ENCODE results near the gene METRNL. TPM values are rescaled to one million over a fixed set of nuclear protein-coding genes. Genes with fewer than 3 reads are reported as not detected.

Gene METRNL
- total RNA-seq, 1 donor, result 72.7 TPM

- no peaks in the 10 kb centered on the region for H3K4me1 ChIP-seq (ENCODE audit: insufficient read depth, low read length)
- H3K27me3 ChIP-seq (ENCODE audit: insufficient read depth, low read length), result no peaks in the 10 kb centered on the region
- H3K4me3 ChIP-seq (ENCODE audit: low read length), result no peak overlapping the region
- H3K9me3 ChIP-seq (ENCODE audit: low read depth, low read length), result no peaks in the 10 kb centered on the region
Observed at GRCh38 chr17:83108709-83109108, 29.3 kb downstream of the METRNL start.

DNA sequence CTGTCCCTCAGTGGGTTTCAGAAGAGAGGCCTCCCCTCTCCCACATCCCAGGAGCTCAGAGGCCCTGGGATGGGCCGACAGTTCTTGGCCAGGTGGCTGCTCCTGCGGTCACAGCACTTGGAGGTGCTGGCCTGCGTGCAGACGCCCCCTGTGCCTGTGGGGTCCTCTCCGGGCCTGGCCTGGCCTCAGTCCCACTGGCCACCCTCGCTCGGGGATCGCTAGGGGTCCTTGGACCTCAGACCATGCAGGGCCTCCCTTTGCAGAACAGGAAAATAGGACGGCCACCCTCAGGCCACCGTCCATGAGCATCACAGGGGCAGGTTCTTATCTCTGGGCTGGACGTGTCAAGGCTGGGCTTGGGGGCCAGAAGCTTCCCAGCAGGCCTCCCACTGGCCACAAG lies 30.0 kb downstream of the METRNL start:
- no peaks in the 10 kb centered on the region for H3K27me3 ChIP-seq (ENCODE audit: insufficient read depth, low read length)

GRCh38 chr17:83109793-83110645 lies 30.6 kb downstream of the METRNL start:
- Histone ChIP-seq H3K4me1 (ENCODE audit: insufficient read depth, low read length) (no peaks in the 10 kb centered on the region), H3K9me3 (ENCODE audit: low read depth, low read length) (no peaks in the 10 kb centered on the region), H3K4me3 (ENCODE audit: low read length) (no peak overlapping the region), H3K27me3 (ENCODE audit: insufficient read depth, low read length) (no peaks in the 10 kb centered on the region)

More for the DNA sequence above, 30.0 kb downstream of the METRNL start:
- no peaks in the 10 kb centered on the region for H3K4me1 ChIP-seq (ENCODE audit: insufficient read depth, low read length)
- no peak overlapping the region for H3K4me3 ChIP-seq (ENCODE audit: low read length)
- no peaks in the 10 kb centered on the region for H3K9me3 ChIP-seq (ENCODE audit: low read depth, low read length)

DNA sequence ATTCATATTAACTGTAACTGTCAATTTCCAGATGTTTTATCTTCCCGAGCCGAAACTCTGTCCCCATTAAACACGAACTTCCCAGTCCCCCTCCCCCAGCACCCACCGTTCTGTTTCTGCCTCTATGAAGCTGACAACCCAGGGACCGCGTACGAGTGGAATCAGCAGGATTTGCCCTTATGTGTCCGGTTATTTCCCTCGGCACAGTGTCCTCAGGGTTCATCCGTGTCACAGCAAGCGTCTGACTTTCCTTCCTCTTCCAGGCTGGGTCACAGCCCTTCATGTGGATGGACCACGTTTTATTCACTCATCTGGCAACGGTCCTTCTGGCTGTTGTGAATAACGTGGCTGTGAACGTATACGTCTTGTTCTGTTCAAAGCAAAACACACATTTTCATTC lies 31.3 kb downstream of the METRNL start:
- H3K9me3 ChIP-seq (ENCODE audit: low read depth, low read length), result no peaks in the 10 kb centered on the region
- H3K4me3 ChIP-seq (ENCODE audit: low read length), result no peak overlapping the region
- no peaks in the 10 kb centered on the region for H3K4me1 ChIP-seq (ENCODE audit: insufficient read depth, low read length)
- no peaks in the 10 kb centered on the region for H3K27me3 ChIP-seq (ENCODE audit: insufficient read depth, low read length)

DNA sequence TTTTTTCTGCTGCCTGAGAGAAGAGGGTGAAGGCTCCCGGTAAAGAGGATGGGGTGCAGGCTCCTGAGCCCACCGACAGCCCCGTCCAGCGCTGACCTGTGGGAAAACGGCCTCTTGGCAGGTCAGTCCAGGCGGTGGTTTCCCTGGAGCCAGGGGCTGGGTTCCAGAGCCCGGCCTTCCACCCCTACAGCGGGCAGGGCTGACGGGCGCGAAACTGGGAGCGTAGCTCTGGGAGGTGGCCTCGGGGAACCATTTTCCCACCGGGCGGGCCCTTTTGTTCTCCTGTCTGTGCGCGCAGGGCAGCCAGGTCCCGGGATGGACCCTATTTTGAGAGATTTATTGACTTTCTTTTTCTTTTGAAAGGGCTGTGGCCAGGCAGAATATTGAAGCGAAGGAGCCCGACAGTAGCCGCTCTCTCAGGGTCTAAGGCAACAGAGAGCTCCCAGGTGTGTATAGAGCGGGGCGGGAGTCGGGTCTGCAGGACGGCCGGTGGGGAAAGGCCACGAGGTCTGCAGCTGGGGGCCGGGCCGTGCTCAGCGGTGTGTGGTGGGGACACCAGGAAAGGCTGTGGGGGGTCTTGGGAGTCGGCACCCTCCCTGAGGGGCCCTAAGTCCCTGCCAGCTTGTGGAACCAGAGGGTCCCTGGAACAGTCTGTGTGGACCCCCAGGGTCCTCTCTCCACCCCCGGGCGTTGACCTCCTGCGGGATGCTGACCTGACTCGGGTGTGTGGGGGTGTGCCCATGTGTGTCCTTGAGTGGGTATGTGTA lies 32.3 kb downstream of the METRNL start:
- H3K4me3 ChIP-seq (ENCODE audit: low read length), result no peak overlapping the region
- no peaks in the 10 kb centered on the region for H3K9me3 ChIP-seq (ENCODE audit: low read depth, low read length)
- H3K27me3 ChIP-seq (ENCODE audit: insufficient read depth, low read length), result no peaks in the 10 kb centered on the region
- no peaks in the 10 kb centered on the region for H3K4me1 ChIP-seq (ENCODE audit: insufficient read depth, low read length)

GRCh38 chr17:83113381-83113780 lies 34.0 kb downstream of the METRNL start:
- H3K9me3 ChIP-seq (ENCODE audit: low read depth, low read length), result no peaks in the 10 kb centered on the region
- H3K4me3 ChIP-seq (ENCODE audit: low read length), result no peak overlapping the region
- peaks cover 5% of the 10 kb centered on the region for H3K4me1 ChIP-seq (ENCODE audit: insufficient read depth, low read length)
- H3K27me3 ChIP-seq (ENCODE audit: insufficient read depth, low read length), result no peaks in the 10 kb centered on the region

GRCh38 chr17:83113792-83114191 lies 34.4 kb downstream of the METRNL start:
- Histone ChIP-seq H3K4me1 (ENCODE audit: insufficient read depth, low read length) (peaks cover 9% of the 10 kb centered on the region), H3K4me3 (ENCODE audit: low read length) (no peak overlapping the region), H3K27me3 (ENCODE audit: insufficient read depth, low read length) (no peaks in the 10 kb centered on the region), H3K9me3 (ENCODE audit: low read depth, low read length) (no peaks in the 10 kb centered on the region)

DNA sequence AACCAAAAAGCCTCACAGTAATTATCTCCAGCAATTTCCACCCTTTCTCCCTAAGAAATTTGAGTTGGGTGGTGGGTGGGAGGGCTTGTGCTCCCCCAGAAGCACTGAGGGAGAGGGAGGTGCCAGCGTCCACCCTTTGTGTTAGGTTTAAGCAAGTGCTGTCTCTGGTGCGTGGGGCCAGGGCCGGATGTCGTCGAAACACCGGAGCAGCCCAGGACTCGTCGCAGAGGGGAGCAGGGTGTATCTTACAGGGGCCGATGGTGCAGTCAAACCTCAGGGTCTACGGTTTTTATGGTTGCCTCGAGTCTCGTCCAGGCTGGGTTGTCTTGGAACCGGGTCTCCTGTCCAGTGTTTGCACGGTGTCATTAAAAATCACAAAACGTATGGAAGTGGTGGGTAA lies 35.3 kb downstream of the METRNL start:
- H3K9me3 ChIP-seq (ENCODE audit: low read depth, low read length), result no peaks in the 10 kb centered on the region
- H3K4me1 ChIP-seq (ENCODE audit: insufficient read depth, low read length), result peaks cover 17% of the 10 kb centered on the region
- no peak overlapping the region for H3K4me3 ChIP-seq (ENCODE audit: low read length)
- H3K27me3 ChIP-seq (ENCODE audit: insufficient read depth, low read length), result no peaks in the 10 kb centered on the region

DNA sequence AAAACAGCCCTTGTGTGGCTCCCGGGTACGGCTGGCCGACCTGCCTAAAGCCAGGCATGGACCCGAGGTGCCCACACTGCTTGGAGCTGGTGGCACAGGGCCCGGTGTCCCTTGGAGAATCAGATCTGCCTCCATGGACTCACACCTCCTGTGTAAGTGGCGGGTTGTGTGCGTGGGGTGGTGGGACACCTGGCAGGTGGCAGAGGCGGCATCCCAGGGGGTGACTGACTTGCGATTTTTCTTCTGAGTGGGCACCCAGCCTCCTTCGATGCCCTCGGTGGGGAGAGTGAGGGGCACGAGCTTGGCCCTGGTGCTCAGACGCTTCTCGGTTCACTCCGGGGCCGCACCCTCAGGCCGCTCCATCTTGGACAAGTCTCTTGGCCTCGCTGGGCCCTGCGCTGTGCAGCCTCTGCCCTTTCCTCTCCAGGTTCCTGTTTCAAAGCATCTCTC lies 35.8 kb downstream of the METRNL start:
- Histone ChIP-seq H3K9me3 (ENCODE audit: low read depth, low read length) (no peaks in the 10 kb centered on the region), H3K27me3 (ENCODE audit: insufficient read depth, low read length) (no peaks in the 10 kb centered on the region), H3K4me3 (ENCODE audit: low read length) (no peak overlapping the region), H3K4me1 (ENCODE audit: insufficient read depth, low read length) (peaks cover 19% of the 10 kb centered on the region)

GRCh38 chr17:83115832-83116231 lies 36.4 kb downstream of the METRNL start:
- Histone ChIP-seq H3K27me3 (ENCODE audit: insufficient read depth, low read length) (no peaks in the 10 kb centered on the region), H3K9me3 (ENCODE audit: low read depth, low read length) (no peaks in the 10 kb centered on the region), H3K4me1 (ENCODE audit: insufficient read depth, low read length) (peaks cover 25% of the 10 kb centered on the region), H3K4me3 (ENCODE audit: low read length) (no peak overlapping the region)

DNA sequence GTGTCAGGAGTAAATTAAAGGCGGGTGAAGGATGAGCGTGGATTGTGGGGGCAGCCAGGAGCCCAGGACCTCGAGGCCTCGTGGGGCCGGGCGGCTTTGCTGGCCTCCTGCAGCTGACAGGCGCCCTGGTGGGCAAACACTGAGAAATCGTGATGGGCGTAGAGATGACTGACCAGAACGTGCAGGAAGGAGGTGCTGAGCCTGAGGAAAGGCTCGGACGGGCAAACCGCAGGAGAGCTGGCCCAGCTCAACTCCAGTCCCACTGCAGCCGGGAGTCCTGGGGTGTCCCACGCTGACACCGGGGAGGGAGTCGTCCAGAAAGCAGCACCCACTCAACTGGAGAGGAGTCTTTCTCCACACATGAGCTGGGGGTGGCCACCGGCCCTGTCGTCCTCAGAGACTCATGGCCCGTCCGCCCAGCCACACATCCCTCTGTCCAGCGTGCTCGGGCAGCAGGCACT lies 36.9 kb downstream of the METRNL start:
- H3K27me3 ChIP-seq (ENCODE audit: insufficient read depth, low read length), result no peaks in the 10 kb centered on the region
- H3K4me1 ChIP-seq (ENCODE audit: insufficient read depth, low read length), result peaks cover 25% of the 10 kb centered on the region
- no peak overlapping the region for H3K4me3 ChIP-seq (ENCODE audit: low read length)
- no peaks in the 10 kb centered on the region for H3K9me3 ChIP-seq (ENCODE audit: low read depth, low read length)

DNA sequence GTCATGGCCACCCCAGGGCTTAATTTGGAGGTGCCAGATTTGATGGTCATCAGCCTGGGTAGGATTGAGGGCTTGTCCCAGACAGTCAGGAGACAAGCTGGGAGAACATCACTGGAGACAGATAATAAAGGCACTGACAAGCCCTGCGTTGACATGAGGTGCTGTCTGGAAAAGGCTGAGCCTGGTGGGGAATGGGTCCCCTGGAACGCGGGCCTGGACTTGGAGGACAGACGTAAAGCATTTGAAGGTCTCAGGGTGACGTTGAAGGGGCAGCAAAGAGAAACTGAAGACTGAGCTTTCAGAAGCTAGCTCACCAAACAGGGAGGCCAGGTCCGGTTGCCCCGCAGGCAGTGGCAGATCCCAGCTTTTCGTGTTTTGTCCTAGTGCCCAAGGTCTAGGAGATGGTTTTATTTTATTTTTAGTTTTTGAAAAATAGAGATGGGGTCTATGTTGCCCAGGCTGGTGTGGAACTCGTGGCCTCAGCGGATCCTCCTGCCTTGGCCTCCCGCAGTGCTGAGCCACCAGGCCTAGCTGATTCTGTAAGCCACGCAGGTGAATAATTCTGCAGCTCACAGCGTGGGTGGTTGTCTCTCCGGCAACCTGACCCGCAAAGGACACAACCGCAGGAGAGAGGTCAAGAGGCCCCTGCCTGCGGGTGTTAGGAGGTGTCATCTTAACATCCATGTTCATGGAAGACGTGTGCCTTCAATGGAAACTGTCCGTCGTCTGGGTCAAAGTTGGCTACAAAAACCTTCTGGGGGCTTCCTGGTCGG lies 37.6 kb downstream of the METRNL start:
- no peaks in the 10 kb centered on the region for H3K27me3 ChIP-seq (ENCODE audit: insufficient read depth, low read length)
- peaks cover 31% of the 10 kb centered on the region for H3K4me1 ChIP-seq (ENCODE audit: insufficient read depth, low read length)
- H3K4me3 ChIP-seq (ENCODE audit: low read length), result no peak overlapping the region
- H3K9me3 ChIP-seq (ENCODE audit: low read depth, low read length), result no peaks in the 10 kb centered on the region

- H3K27me3 ChIP-seq (ENCODE audit: insufficient read depth, low read length), result no peaks in the 10 kb centered on the region
- H3K4me3 ChIP-seq (ENCODE audit: low read length), result no peak overlapping the region
- peaks cover 37% of the 10 kb centered on the region for H3K4me1 ChIP-seq (ENCODE audit: insufficient read depth, low read length)
- no peaks in the 10 kb centered on the region for H3K9me3 ChIP-seq (ENCODE audit: low read depth, low read length)
Observed at GRCh38 chr17:83117583-83117982, 38.2 kb downstream of the METRNL start.

GRCh38 chr17:83118071-83118841 lies 38.8 kb downstream of the METRNL start:
- no peaks in the 10 kb centered on the region for H3K9me3 ChIP-seq (ENCODE audit: low read depth, low read length)
- peaks cover 40% of the 10 kb centered on the region for H3K4me1 ChIP-seq (ENCODE audit: insufficient read depth, low read length)
- peaks cover 5% of the 10 kb centered on the region for H3K27me3 ChIP-seq (ENCODE audit: insufficient read depth, low read length)

More at GRCh38 chr17:83118071-83118841, 38.8 kb downstream of the METRNL start:
- no peak overlapping the region for H3K4me3 ChIP-seq (ENCODE audit: low read length)

Data from mononuclear cell (primary cell).